Sciatic nerve (tissue), 2 donors: ENCODE measurements around the gene CXCR6. TPM values are rescaled to one million over a fixed set of nuclear protein-coding genes. Genes with fewer than 3 reads are reported as not detected.

Source experiments
- ATAC-seq: fragments of 200-7000 bp; cut with Tn5 transposase; one replicate; pipeline ENCODE4 v1.9.1; 2020; ENCODE audit warnings: mild to moderate bottlenecking, moderate library complexity
- DNase-seq: peaks from one replicate; pipeline ENCODE4 v3.0.0-alpha.2; 2020; ENCODE audit warnings: low spot score
- intact Hi-C: fragments of 100-400 bp; cut with DNase I; formaldehyde crosslinking; loops from one replicate; pipeline ENCODE4 v1.14.2; 2022
- total RNA-seq: library from RNA; stranded (reverse); fragmentation: NEBNext Ultra II Directional; extraction: Animal tissue kit (Norgen Biotek cat#: 25700); gene quantifications from one replicate; pipeline ENCODE4 v1.2.1, GENCODE V29; 2021
- donor health status: DM: no; HTN: no; CAD: no.
- donor health status: DM: no; HTN: no; CAD: no.

The CXCR6 gene
- total RNA-seq, 1 donor from 2014 or later, result 0.49 TPM

GRCh38 chr3:45960289-45960688, 17.0 kb downstream of the CXCR6 start:
- DNase-seq, result no peak
- no peak for ATAC-seq
- intact Hi-C loops, result no loop called here

GRCh38 chr3:45962033-45962432, 18.8 kb downstream of the CXCR6 start:
- intact Hi-C loops, result no loop called here
- ATAC-seq, result no peak
- DNase-seq, result no peak

GRCh38 chr3:45964139-45964538, 20.9 kb downstream of the CXCR6 start:
- no peak for ATAC-seq
- DNase-seq, result no peak
- intact Hi-C loops, result no loop called here

GRCh38 chr3:45965253-45965652, 22.0 kb downstream of the CXCR6 start:
- DNase-seq (no peak), ATAC-seq (no peak)
- intact Hi-C loops, result no loop called here

- ATAC-seq (no peak), DNase-seq (no peak)
- intact Hi-C loops, result no loop called here
Observed at GRCh38 chr3:45965653-45966052, 22.4 kb downstream of the CXCR6 start.

GRCh38 chr3:45966371-45966791, 23.1 kb downstream of the CXCR6 start:
- intact Hi-C loops, result no loop called here
- DNase-seq (no peak), ATAC-seq (peak; percentile 21)

GRCh38 chr3:45966950-45967640, 23.8 kb downstream of the CXCR6 start:
- ATAC-seq, result no peak
- no peak for DNase-seq
- intact Hi-C loops, result no loop called here

GRCh38 chr3:45967724-45968123, 24.5 kb downstream of the CXCR6 start:
- intact Hi-C loops, result no loop called here
- ATAC-seq, result no peak
- no peak for DNase-seq

GRCh38 chr3:45968149-45968548, 24.9 kb downstream of the CXCR6 start:
- intact Hi-C loops, result no loop called here
- ATAC-seq (peak; percentile 23), DNase-seq (no peak)

- ATAC-seq, result no peak
- intact Hi-C loops, result no loop called here
- no peak for DNase-seq
Observed at GRCh38 chr3:45968706-45969105, 25.4 kb downstream of the CXCR6 start.

- ATAC-seq, result no peak
- intact Hi-C loops, result no loop called here
Observed at GRCh38 chr3:45969116-45969515, 25.9 kb downstream of the CXCR6 start.

GRCh38 chr3:45969953-45970352, 26.7 kb downstream of the CXCR6 start:
- intact Hi-C loops, result no loop called here
- DNase-seq (no peak), ATAC-seq (no peak)

More at GRCh38 chr3:45969116-45969515, 25.9 kb downstream of the CXCR6 start:
- DNase-seq, result no peak

GRCh38 chr3:45972534-45973402, 29.5 kb downstream of the CXCR6 start:
- intact Hi-C loops, result no loop called here
- no peak for DNase-seq
- peak; percentile 63 for ATAC-seq

GRCh38 chr3:45974686-45975085, 31.4 kb downstream of the CXCR6 start:
- intact Hi-C loops, result no loop called here
- DNase-seq (no peak), ATAC-seq (no peak)

- intact Hi-C loops, result no loop called here
- no peak for DNase-seq
- ATAC-seq, result no peak
Observed at GRCh38 chr3:45975686-45976085, 32.4 kb downstream of the CXCR6 start.

GRCh38 chr3:45976191-45977091, 33.2 kb downstream of the CXCR6 start:
- intact Hi-C loops, result no loop called here
- no peak for DNase-seq
- ATAC-seq, result no peak

GRCh38 chr3:45978006-45978761, 34.9 kb downstream of the CXCR6 start:
- DNase-seq (no peak), ATAC-seq (no peak)
- intact Hi-C loops, result no loop called here

- DNase-seq (no peak), ATAC-seq (no peak)
- intact Hi-C loops, result no loop called here
Observed at GRCh38 chr3:45979378-45979777, 36.1 kb downstream of the CXCR6 start.
